ENCODE data around the gene OR51B2. TPM values are rescaled to one million over a fixed set of nuclear protein-coding genes. Genes with fewer than 3 reads are reported as not detected.
A peak's percentile ranks its signal among the peaks of the same experiment; 100 is the strongest.

Gene OR51B2
- total RNA-seq, 1 experiment from 2014 or later = 0.11 TPM

DNA sequence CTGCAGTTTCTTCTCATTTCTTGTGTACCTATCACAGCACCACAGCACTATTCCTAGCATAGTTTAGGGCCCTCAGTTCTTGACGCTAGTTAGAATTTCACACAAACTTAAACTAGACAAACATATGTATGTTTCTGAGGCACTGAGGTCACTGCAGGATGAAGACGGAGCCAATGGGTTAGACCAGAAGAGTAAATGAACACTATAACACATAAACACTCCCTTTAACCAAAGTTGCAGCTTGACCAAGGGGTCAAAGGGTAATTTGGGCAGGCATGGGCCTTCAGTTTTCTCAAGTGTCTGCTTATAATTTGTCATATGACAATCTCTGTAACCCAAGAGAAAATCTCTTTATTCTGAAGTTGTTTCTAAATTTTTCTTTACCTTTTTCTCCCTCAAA is 41.5 kb downstream of the OR51B2 start:
- ChIA-PET POLR2A (ENCODE audit: unreplicated experiment) (no interaction called here), CTCF (no interaction called here)
- no peaks in the 10 kb centered on the region for H3K27me3 ChIP-seq (ENCODE audit: low read length)
- H3F3A ChIP-seq (ENCODE audit: low read length, unreplicated experiment) = no peaks in the 10 kb centered on the region
- no peak overlapping the region for H3K27ac ChIP-seq (ENCODE audit: low read length)
- H4K20me1 ChIP-seq (ENCODE audit: low read length) = no peaks in the 10 kb centered on the region
- DNase-seq (no peak), ATAC-seq (no peak)
- H3K4me2 ChIP-seq (ENCODE audit: low read length) = no peak overlapping the region
- BruUV-seq (replicated peaks) = no TSS peak
- H3K4me1 ChIP-seq (ENCODE audit: insufficient read depth, low read length) = peaks cover 4% of the 10 kb centered on the region; the same call in 1 of the 2 replicates
- no peaks in the 10 kb centered on the region for H3K36me3 ChIP-seq (ENCODE audit: low read depth, low read length)
- no peak overlapping the region for H3K4me3 ChIP-seq (ENCODE audit: low read length)
- H3K9ac ChIP-seq (ENCODE audit: low read length) = no peak overlapping the region
- H3K9me3 ChIP-seq (ENCODE audit: low read length) = no peaks in the 10 kb centered on the region
- no peaks in the 10 kb centered on the region for H3K9me2 ChIP-seq (replicated peaks; ENCODE audit: low read length)
- H2AFZ ChIP-seq (ENCODE audit: low read length) = no peak overlapping the region
- H3K79me2 ChIP-seq (ENCODE audit: low read length) = no peaks in the 10 kb centered on the region
- intact Hi-C loops (cut with micrococcal nuclease) = no loop called here
- TF ChIP-seq EZH2 (IDR thresholded peaks at IDR 0.05; ENCODE audit: low read length, unreplicated experiment) = no peak
- TF ChIP-seq, protein P1, sequence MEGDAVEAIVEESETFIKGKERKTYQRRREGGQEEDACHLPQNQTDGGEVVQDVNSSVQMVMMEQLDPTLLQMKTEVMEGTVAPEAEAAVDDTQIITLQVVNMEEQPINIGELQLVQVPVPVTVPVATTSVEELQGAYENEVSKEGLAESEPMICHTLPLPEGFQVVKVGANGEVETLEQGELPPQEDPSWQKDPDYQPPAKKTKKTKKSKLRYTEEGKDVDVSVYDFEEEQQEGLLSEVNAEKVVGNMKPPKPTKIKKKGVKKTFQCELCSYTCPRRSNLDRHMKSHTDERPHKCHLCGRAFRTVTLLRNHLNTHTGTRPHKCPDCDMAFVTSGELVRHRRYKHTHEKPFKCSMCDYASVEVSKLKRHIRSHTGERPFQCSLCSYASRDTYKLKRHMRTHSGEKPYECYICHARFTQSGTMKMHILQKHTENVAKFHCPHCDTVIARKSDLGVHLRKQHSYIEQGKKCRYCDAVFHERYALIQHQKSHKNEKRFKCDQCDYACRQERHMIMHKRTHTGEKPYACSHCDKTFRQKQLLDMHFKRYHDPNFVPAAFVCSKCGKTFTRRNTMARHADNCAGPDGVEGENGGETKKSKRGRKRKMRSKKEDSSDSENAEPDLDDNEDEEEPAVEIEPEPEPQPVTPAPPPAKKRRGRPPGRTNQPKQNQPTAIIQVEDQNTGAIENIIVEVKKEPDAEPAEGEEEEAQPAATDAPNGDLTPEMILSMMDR (conservative IDR thresholded peaks at IDR 0.05; ENCODE audit: low read depth, low read length) = no peak
- no peak for TF ChIP-seq EZH2phosphoT487 (IDR thresholded peaks at IDR 0.05; ENCODE audit: borderline replicate concordance, low read length)

DNA sequence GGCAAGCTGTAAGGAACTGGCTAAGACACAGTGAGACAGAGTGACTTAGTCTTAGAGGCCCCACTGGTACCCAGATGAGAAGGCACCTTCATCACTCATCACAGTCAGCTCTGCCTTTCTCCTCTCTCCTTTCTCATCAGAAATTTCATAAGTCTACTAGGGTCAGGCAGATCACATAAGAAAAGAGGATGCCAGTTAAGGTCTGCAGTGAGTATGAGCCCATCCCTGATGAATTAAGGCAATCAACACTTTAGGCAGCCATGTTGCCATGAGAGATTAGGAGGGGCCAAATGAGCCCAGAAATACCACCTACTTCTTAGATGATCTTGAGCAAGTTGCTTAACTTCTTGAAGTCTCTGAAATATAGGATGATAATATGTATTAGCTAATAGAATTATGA is 42.5 kb downstream of the OR51B2 start:
- POLR2A ChIA-PET (ENCODE audit: unreplicated experiment) = no interaction called here
- no peak overlapping the region for H3K4me2 ChIP-seq (ENCODE audit: low read length)
- H3K27me3 ChIP-seq (ENCODE audit: low read length) = no peaks in the 10 kb centered on the region
- H3K27ac ChIP-seq (ENCODE audit: low read length) = no peak overlapping the region
- H3K9ac ChIP-seq (ENCODE audit: low read length) = no peak overlapping the region
- no peaks in the 10 kb centered on the region for H3K36me3 ChIP-seq (ENCODE audit: low read depth, low read length)
- ATAC-seq (no peak), DNase-seq (no peak)
- no peaks in the 10 kb centered on the region for H3K9me3 ChIP-seq (ENCODE audit: low read length)
- CTCF ChIA-PET = no interaction called here
- intact Hi-C loops (cut with micrococcal nuclease) = no loop called here
- H3K4me3 ChIP-seq (ENCODE audit: low read length) = no peak overlapping the region
- TF ChIP-seq EZH2phosphoT487 (IDR thresholded peaks at IDR 0.05; ENCODE audit: borderline replicate concordance, low read length) (no peak), EZH2 (IDR thresholded peaks at IDR 0.05; ENCODE audit: low read length, unreplicated experiment) (no peak)
- TF ChIP-seq, protein P1 (conservative IDR thresholded peaks at IDR 0.05; ENCODE audit: low read depth, low read length) = no peak
- no peaks in the 10 kb centered on the region for H3K79me2 ChIP-seq (ENCODE audit: low read length)
- no peak overlapping the region for H2AFZ ChIP-seq (ENCODE audit: low read length)
- no TSS peak for BruUV-seq (replicated peaks)
- no peaks in the 10 kb centered on the region for H3K9me2 ChIP-seq (replicated peaks; ENCODE audit: low read length)
- peaks cover 4% of the 10 kb centered on the region; the same call in 1 of the 2 replicates for H3K4me1 ChIP-seq (ENCODE audit: insufficient read depth, low read length)
- H3F3A ChIP-seq (ENCODE audit: low read length, unreplicated experiment) = no peaks in the 10 kb centered on the region
- no peaks in the 10 kb centered on the region for H4K20me1 ChIP-seq (ENCODE audit: low read length)

DNA sequence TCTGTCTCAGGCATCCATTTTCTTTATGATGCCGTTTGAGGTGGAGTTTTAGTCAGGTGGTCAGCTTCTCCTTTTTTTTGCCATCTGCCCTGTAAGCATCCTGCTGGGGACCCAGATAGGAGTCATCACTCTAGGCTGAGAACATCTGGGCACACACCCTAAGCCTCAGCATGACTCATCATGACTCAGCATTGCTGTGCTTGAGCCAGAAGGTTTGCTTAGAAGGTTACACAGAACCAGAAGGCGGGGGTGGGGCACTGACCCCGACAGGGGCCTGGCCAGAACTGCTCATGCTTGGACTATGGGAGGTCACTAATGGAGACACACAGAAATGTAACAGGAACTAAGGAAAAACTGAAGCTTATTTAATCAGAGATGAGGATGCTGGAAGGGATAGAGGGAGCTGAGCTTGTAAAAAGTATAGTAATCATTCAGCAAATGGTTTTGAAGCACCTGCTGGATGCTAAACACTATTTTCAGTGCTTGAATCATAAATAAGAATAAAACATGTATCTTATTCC is 43.5 kb downstream of the OR51B2 start:
- no peak overlapping the region for H2AFZ ChIP-seq (ENCODE audit: low read length)
- H3K4me2 ChIP-seq (ENCODE audit: low read length) = no peak overlapping the region
- peaks cover 4% of the 10 kb centered on the region; the same call in 1 of the 2 replicates for H3K4me1 ChIP-seq (ENCODE audit: insufficient read depth, low read length)
- no peaks in the 10 kb centered on the region for H3F3A ChIP-seq (ENCODE audit: low read length, unreplicated experiment)
- H3K9me3 ChIP-seq (ENCODE audit: low read length) = no peaks in the 10 kb centered on the region
- no peaks in the 10 kb centered on the region for H4K20me1 ChIP-seq (ENCODE audit: low read length)
- no peaks in the 10 kb centered on the region for H3K79me2 ChIP-seq (ENCODE audit: low read length)
- intact Hi-C loops (cut with micrococcal nuclease) = no loop called here
- H3K9me2 ChIP-seq (replicated peaks; ENCODE audit: low read length) = no peaks in the 10 kb centered on the region
- no peaks in the 10 kb centered on the region for H3K36me3 ChIP-seq (ENCODE audit: low read depth, low read length)
- no peak overlapping the region for H3K27ac ChIP-seq (ENCODE audit: low read length)
- TF ChIP-seq, protein P1 (conservative IDR thresholded peaks at IDR 0.05; ENCODE audit: low read depth, low read length) = no peak
- TF ChIP-seq EZH2phosphoT487 (IDR thresholded peaks at IDR 0.05; ENCODE audit: borderline replicate concordance, low read length) (no peak), EZH2 (IDR thresholded peaks at IDR 0.05; ENCODE audit: low read length, unreplicated experiment) (no peak)
- POLR2A ChIA-PET (ENCODE audit: unreplicated experiment) = no interaction called here
- H3K27me3 ChIP-seq (ENCODE audit: low read length) = no peaks in the 10 kb centered on the region
- BruUV-seq (replicated peaks) = no TSS peak
- H3K4me3 ChIP-seq (ENCODE audit: low read length) = no peak overlapping the region
- peak; percentile 96 for ATAC-seq
- CTCF ChIA-PET = no interaction called here
- DNase-seq = peak; percentile 95
- no peak overlapping the region for H3K9ac ChIP-seq (ENCODE audit: low read length)
